AG04450 (cell line): ENCODE measurements around the gene NADSYN1. TPM values are rescaled to one million over a fixed set of nuclear protein-coding genes. Genes with fewer than 3 reads are reported as not detected.

Source experiments
- CTCF ChIA-PET: fragments of 300-600, 350-600 bp; formaldehyde crosslinking; extraction: SDS; loops from one replicate; lab custom pipeline; 2022; ENCODE audit warnings: antibody characterized with exemption, inconsistent platforms; lab: Charles Lee
- POLR2A ChIA-PET: fragments of 350-600 bp; formaldehyde crosslinking; extraction: SDS; loops from one replicate; lab custom pipeline; 2021; ENCODE audit warnings: antibody characterized with exemption, inconsistent platforms; lab: Yijun Ruan, JAX
- DNase-seq: peaks from one replicate; pipeline ENCODE4 v3.0.0-alpha.2; 2011; ENCODE audit warnings: low read depth, low spot score
- H3K27ac ChIP-seq: one replicate; pipeline ENCODE4 v1.5.1; 2012; ENCODE audit warnings: low read depth, low read length, control low read depth
- H3K27me3 ChIP-seq: one replicate; pipeline ENCODE4 v1.6.0; 2012; ENCODE audit warnings: low read length; ENCODE audit not compliant: control insufficient read depth, insufficient read depth
- H3K4me3 ChIP-seq: 2 replicates; pipeline ENCODE4 v1.5.1; 2011; ENCODE audit warnings: mild to moderate bottlenecking, low read depth, low read length, control low read depth
- H3K9me3 ChIP-seq: 2 replicates; pipeline ENCODE4 v1.5.1; 2012; ENCODE audit warnings: low read length; ENCODE audit not compliant: control insufficient read depth, insufficient read depth
- polyA plus RNA-seq: library from polyadenylated mRNA; depleted of rRNA; stranded (reverse); fragments of >200 nt; gene quantifications from 2 replicates; pipeline ENCODE4 v1.2.3, GENCODE V29; 2011
- TF ChIP-seq, protein P1 (sequence below): IDR thresholded peaks from 2 replicates; pipeline ENCODE4 v1.5.1; 2011; ENCODE audit warnings: low read depth, low read length, control low read depth, inconsistent platforms

NADSYN1 gene
- polyA plus RNA-seq, 1 experiment: 39.0 TPM

DNA sequence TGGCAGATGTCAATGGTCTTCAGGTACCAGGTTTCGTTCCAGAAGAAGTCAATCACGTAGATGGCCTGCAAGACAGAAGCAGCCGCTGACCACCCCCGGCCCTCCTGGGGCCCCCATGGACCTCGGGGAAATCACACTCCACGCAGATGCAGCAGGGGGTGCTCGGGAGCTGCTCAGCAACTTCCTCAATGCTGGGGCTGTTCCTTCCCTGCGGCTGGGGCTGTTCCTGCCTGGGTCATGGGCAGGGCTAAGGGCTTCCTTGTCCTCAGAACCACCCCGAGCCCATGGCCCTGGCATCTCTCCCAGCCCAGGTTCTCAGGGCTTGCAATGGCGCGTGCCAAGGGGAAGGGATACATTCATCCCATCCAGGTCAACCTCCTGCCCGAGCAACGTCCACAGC is 15.1 kb upstream of the NADSYN1 start:
- Histone ChIP-seq H3K27ac (no peak overlapping the region), H3K4me3 (no peak overlapping the region), H3K9me3 (no peaks in the 10 kb centered on the region; the same call in 1 of the 2 replicates), H3K27me3 (no peaks in the 10 kb centered on the region)
- ChIA-PET POLR2A (no interaction called here), CTCF (no interaction called here)
- TF ChIP-seq, protein P1, sequence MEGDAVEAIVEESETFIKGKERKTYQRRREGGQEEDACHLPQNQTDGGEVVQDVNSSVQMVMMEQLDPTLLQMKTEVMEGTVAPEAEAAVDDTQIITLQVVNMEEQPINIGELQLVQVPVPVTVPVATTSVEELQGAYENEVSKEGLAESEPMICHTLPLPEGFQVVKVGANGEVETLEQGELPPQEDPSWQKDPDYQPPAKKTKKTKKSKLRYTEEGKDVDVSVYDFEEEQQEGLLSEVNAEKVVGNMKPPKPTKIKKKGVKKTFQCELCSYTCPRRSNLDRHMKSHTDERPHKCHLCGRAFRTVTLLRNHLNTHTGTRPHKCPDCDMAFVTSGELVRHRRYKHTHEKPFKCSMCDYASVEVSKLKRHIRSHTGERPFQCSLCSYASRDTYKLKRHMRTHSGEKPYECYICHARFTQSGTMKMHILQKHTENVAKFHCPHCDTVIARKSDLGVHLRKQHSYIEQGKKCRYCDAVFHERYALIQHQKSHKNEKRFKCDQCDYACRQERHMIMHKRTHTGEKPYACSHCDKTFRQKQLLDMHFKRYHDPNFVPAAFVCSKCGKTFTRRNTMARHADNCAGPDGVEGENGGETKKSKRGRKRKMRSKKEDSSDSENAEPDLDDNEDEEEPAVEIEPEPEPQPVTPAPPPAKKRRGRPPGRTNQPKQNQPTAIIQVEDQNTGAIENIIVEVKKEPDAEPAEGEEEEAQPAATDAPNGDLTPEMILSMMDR: no peak
- no peak for DNase-seq

DNA sequence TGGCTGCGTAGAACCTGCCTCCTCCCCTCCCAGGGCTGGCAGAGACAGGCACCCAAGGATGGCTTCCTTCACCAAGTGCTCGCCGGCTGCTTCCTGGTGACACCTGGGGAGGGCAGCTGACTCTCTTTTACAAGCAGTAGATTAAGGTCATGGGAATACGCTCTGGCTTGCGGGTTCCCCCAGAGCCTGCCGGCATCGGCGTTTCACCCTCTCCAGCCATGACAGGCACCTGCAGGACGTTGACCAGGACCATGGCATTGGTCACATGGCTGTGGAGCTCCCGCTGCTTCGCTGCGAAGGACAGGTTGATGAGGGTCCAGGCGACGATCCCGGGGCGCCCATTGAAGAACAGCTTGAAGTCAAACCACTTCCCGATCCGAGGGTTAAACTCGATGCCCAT is 14.4 kb upstream of the NADSYN1 start:
- Histone ChIP-seq H3K4me3 (no peak overlapping the region), H3K27ac (no peak overlapping the region), H3K27me3 (no peaks in the 10 kb centered on the region), H3K9me3 (no peaks in the 10 kb centered on the region; the same call in 1 of the 2 replicates)
- no peak for DNase-seq
- CTCF ChIA-PET: no interaction called here
- POLR2A ChIA-PET: no interaction called here
- TF ChIP-seq, protein P1: no peak

DNA sequence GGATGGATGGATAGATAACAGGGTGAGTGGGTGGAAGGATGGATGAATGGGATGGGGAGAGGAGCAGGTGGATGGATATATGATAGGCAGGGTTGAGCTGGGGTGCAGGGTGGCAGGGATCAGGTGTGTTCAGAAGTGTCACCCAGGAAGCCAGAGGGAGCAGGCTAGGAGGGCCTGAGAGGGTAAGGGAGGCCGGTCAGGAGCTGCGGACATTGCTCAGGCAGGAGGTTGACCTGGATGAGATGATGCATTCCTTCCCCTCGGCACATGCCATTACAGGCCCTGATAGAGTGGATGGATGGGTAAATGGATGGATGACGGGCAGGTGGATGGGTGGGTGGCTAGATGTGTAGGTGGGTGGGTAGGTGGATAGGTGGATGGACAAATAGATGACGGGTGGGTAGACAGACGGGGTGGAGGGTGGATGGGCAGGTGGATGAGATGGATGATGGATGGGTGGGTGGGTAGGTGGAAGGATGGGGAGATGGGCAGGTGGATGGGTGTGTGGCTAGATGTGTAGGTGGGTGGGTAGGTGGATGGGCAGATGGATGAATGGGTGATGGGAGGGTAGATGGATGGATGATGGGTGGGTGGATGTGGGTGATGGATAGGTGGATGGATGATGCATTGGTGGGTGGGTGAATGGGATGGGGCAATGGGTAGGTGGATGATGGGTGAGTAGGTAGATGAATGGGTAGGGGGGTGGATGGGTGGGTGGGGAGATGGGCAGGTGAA is 12.8 kb upstream of the NADSYN1 start:
- H3K9me3 ChIP-seq: no peaks in the 10 kb centered on the region; the same call in 1 of the 2 replicates
- H3K27ac ChIP-seq: no peak overlapping the region
- DNase-seq: no peak
- H3K27me3 ChIP-seq: no peaks in the 10 kb centered on the region
- TF ChIP-seq, protein P1: no peak
- no peak overlapping the region for H3K4me3 ChIP-seq
- POLR2A ChIA-PET: no interaction called here
- CTCF ChIA-PET: no interaction called here

DNA sequence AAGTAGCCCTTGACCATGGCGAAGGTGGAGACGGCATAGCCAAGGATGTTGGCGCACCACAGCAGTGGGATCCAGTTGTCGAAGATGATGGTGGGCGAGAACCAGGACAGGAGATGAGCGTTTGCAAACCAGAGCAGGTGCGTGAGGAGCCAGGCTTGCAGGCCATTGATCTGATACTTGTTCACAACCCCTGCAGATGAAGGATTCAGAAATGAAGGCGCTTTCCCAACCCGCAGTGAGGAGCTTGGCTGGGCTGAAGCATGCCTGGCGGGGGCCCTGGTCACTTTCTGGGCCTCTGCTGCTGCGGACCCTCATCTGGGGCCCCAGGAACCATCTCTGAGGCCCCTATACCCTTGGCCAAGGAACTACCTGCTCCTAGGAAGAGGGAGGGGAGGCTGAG is 11.8 kb upstream of the NADSYN1 start:
- ChIA-PET POLR2A (no interaction called here), CTCF (no interaction called here)
- no peak overlapping the region for H3K4me3 ChIP-seq
- no peaks in the 10 kb centered on the region for H3K27me3 ChIP-seq
- TF ChIP-seq, protein P1: no peak
- DNase-seq: no peak
- H3K27ac ChIP-seq: no peak overlapping the region
- no peaks in the 10 kb centered on the region; the same call in 1 of the 2 replicates for H3K9me3 ChIP-seq

DNA sequence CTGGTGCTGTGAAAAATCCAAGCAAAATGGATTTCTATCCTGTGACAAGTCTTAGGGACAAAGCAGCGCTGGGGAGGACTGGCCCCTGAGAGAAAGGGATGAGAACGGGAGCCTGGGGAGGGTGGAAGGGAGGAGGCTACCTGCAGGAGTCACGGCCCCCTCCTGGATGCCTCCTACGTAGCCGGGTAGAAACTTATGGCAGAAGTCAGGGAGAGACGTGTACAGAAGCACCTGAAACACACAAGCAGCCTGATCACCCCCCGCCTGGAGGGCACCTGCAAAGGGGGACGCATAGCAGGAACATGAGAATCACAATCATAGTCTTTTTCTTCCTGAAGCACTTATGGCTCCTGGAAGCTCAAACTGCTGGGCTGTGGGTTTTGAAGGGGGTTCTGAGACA is 10.9 kb upstream of the NADSYN1 start:
- Histone ChIP-seq H3K9me3 (no peaks in the 10 kb centered on the region; the same call in 1 of the 2 replicates), H3K27me3 (no peaks in the 10 kb centered on the region), H3K4me3 (no peak overlapping the region), H3K27ac (no peak overlapping the region)
- ChIA-PET POLR2A (no interaction called here), CTCF (no interaction called here)
- DNase-seq: no peak
- TF ChIP-seq, protein P1: no peak
